Measurements from ENCODE around the gene PLEKHA6.

PLEKHA6 gene

GRCh38 chr1:204192589-204193352 is 167.0 kb downstream of the PLEKHA6 start:
- H4K8ac ChIP-seq (ENCODE audit: low read depth, low read length): no peak overlapping the region
- no peak overlapping the region for H2BK5ac ChIP-seq (ENCODE audit: low read depth, low read length, poor library complexity)
- no peaks in the 10 kb centered on the region for H3K36me3 ChIP-seq (ENCODE audit: control insufficient read depth in 1 of 2, insufficient read depth in 2 of 2, low read length in 2 of 2)
- no peak overlapping the region for H3K14ac ChIP-seq (ENCODE audit: low read length)
- peaks cover 9 to 12% of the 10 kb centered on the region in 2 experiments for H3K4me1 ChIP-seq (ENCODE audit: control insufficient read depth in 1 of 2, insufficient read depth in 2 of 2, low read length in 2 of 2)
- H2BK12ac ChIP-seq (ENCODE audit: low read length): no peak overlapping the region
- no peak overlapping the region for H3K4me2 ChIP-seq (ENCODE audit: low read length)
- no peak for DNase-seq
- no peak overlapping the region for H4K12ac ChIP-seq (ENCODE audit: low read depth, low read length)
- H3K79me2 ChIP-seq (ENCODE audit: control insufficient read depth, insufficient read depth, low read length, poor library complexity): no peaks in the 10 kb centered on the region
- no peak overlapping the region for H2BK120ac ChIP-seq (ENCODE audit: insufficient read depth, low read length, poor library complexity)
- H3K23ac ChIP-seq (ENCODE audit: low read length): no peak overlapping the region
- H3K9me3 ChIP-seq (ENCODE audit: insufficient read depth, low read depth, low read length): peaks cover 5% of the 10 kb centered on the region
- H3K18ac ChIP-seq (ENCODE audit: low read length): no peak overlapping the region
- H3K9ac ChIP-seq (ENCODE audit: low read length): no peak overlapping the region
- H2AFZ ChIP-seq (ENCODE audit: insufficient read depth, low read length, poor library complexity): no peak overlapping the region
- no peak overlapping the region for H3K4ac ChIP-seq (ENCODE audit: low read depth, low read length)
- no peak overlapping the region for H4K91ac ChIP-seq (ENCODE audit: low read depth, low read length)
- H3K4me3 ChIP-seq (ENCODE audit: low read depth, low read length): no peak overlapping the region
- H3K27me3 ChIP-seq (ENCODE audit: insufficient read depth, low read length): peaks cover 5% of the 10 kb centered on the region
- WGBS (ENCODE audit: extremely low coverage, insufficient coverage, insufficient read length): no CpG with 5 or more reads among the region's 3 CpGs
- peaks cover 5% of the 10 kb centered on the region for H3K79me1 ChIP-seq (ENCODE audit: low read length)
- no peak overlapping the region for H2AK5ac ChIP-seq (ENCODE audit: low read length)
- no peak overlapping the region for H3K27ac ChIP-seq (ENCODE audit: low read depth, low read length)

- H4K91ac ChIP-seq (ENCODE audit: low read depth, low read length): no peak overlapping the region
- H3K18ac ChIP-seq (ENCODE audit: low read length): no peak overlapping the region
- no peak overlapping the region for H2BK5ac ChIP-seq (ENCODE audit: low read depth, low read length, poor library complexity)
- peaks cover 9 to 12% of the 10 kb centered on the region in 2 experiments for H3K4me1 ChIP-seq (ENCODE audit: control insufficient read depth in 1 of 2, insufficient read depth in 2 of 2, low read length in 2 of 2)
- no peak overlapping the region for H2BK120ac ChIP-seq (ENCODE audit: insufficient read depth, low read length, poor library complexity)
- WGBS (ENCODE audit: extremely low coverage, insufficient coverage, insufficient read length): no CpG with 5 or more reads among the region's 2 CpGs
- peaks cover 5% of the 10 kb centered on the region for H3K27me3 ChIP-seq (ENCODE audit: insufficient read depth, low read length)
- peaks cover 5% of the 10 kb centered on the region for H3K79me1 ChIP-seq (ENCODE audit: low read length)
- no peaks in the 10 kb centered on the region for H3K79me2 ChIP-seq (ENCODE audit: control insufficient read depth, insufficient read depth, low read length, poor library complexity)
- no peak overlapping the region for H3K4ac ChIP-seq (ENCODE audit: low read depth, low read length)
- no peak for DNase-seq
- H3K23ac ChIP-seq (ENCODE audit: low read length): no peak overlapping the region
- H2AK5ac ChIP-seq (ENCODE audit: low read length): no peak overlapping the region
- H3K36me3 ChIP-seq (ENCODE audit: control insufficient read depth in 1 of 2, insufficient read depth in 2 of 2, low read length in 2 of 2): no peaks in the 10 kb centered on the region
- H4K8ac ChIP-seq (ENCODE audit: low read depth, low read length): no peak overlapping the region
- H3K9me3 ChIP-seq (ENCODE audit: insufficient read depth, low read depth, low read length): peaks cover 5% of the 10 kb centered on the region
- H2AFZ ChIP-seq (ENCODE audit: insufficient read depth, low read length, poor library complexity): no peak overlapping the region
- no peak overlapping the region for H3K14ac ChIP-seq (ENCODE audit: low read length)
- H3K4me2 ChIP-seq (ENCODE audit: low read length): no peak overlapping the region
- H2BK12ac ChIP-seq (ENCODE audit: low read length): no peak overlapping the region
- no peak overlapping the region for H4K12ac ChIP-seq (ENCODE audit: low read depth, low read length)
- no peak overlapping the region for H3K9ac ChIP-seq (ENCODE audit: low read length)
- H3K27ac ChIP-seq (ENCODE audit: low read depth, low read length): no peak overlapping the region
- no peak overlapping the region for H3K4me3 ChIP-seq (ENCODE audit: low read depth, low read length)
These were observed 167.7 kb downstream of the PLEKHA6 start for GRCh38 chr1:204192046-204192445.

DNA sequence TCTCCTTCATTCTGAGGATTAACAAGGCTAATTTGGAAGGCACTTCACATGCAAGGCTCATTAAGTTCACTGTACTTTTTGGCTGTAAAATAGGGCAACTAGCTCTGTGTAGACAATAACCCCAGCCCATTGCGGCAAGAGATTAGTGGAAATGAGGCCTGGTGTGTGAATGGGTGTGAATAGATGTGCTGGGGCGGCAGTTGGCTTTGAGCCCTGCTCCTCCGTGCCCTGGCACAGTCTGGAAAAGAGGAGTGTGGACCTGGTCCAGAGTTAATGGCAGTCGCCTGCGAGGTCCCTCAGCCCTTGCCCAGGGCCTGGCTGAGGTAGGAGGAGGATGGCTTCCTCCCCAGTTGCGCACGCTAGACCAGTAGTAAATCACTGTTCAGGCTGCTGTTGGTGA is 168.3 kb downstream of the PLEKHA6 start:
- H2BK120ac ChIP-seq (ENCODE audit: insufficient read depth, low read length, poor library complexity): no peak overlapping the region
- H3K9me3 ChIP-seq (ENCODE audit: insufficient read depth, low read depth, low read length): peaks cover 5% of the 10 kb centered on the region
- no peak overlapping the region for H3K4me3 ChIP-seq (ENCODE audit: low read depth, low read length)
- peaks cover 5% of the 10 kb centered on the region for H3K27me3 ChIP-seq (ENCODE audit: insufficient read depth, low read length)
- no peak overlapping the region for H3K23ac ChIP-seq (ENCODE audit: low read length)
- no peak for DNase-seq
- H2BK5ac ChIP-seq (ENCODE audit: low read depth, low read length, poor library complexity): no peak overlapping the region
- no peak overlapping the region for H3K14ac ChIP-seq (ENCODE audit: low read length)
- no peaks in the 10 kb centered on the region for H3K36me3 ChIP-seq (ENCODE audit: control insufficient read depth in 1 of 2, insufficient read depth in 2 of 2, low read length in 2 of 2)
- H4K91ac ChIP-seq (ENCODE audit: low read depth, low read length): no peak overlapping the region
- H3K79me1 ChIP-seq (ENCODE audit: low read length): no peaks in the 10 kb centered on the region
- H3K18ac ChIP-seq (ENCODE audit: low read length): no peak overlapping the region
- no peak overlapping the region for H2BK12ac ChIP-seq (ENCODE audit: low read length)
- peaks cover 4 to 7% of the 10 kb centered on the region in 2 experiments for H3K4me1 ChIP-seq (ENCODE audit: control insufficient read depth in 1 of 2, insufficient read depth in 2 of 2, low read length in 2 of 2)
- no CpG with 5 or more reads among the region's 7 CpGs for WGBS (ENCODE audit: extremely low coverage, insufficient coverage, insufficient read length)
- no peak overlapping the region for H3K4ac ChIP-seq (ENCODE audit: low read depth, low read length)
- no peak overlapping the region for H3K4me2 ChIP-seq (ENCODE audit: low read length)
- H3K9ac ChIP-seq (ENCODE audit: low read length): no peak overlapping the region
- no peaks in the 10 kb centered on the region for H3K79me2 ChIP-seq (ENCODE audit: control insufficient read depth, insufficient read depth, low read length, poor library complexity)
- H3K27ac ChIP-seq (ENCODE audit: low read depth, low read length): no peak overlapping the region
- H2AFZ ChIP-seq (ENCODE audit: insufficient read depth, low read length, poor library complexity): no peak overlapping the region
- H2AK5ac ChIP-seq (ENCODE audit: low read length): no peak overlapping the region
- H4K8ac ChIP-seq (ENCODE audit: low read depth, low read length): no peak overlapping the region
- no peak overlapping the region for H4K12ac ChIP-seq (ENCODE audit: low read depth, low read length)

DNA sequence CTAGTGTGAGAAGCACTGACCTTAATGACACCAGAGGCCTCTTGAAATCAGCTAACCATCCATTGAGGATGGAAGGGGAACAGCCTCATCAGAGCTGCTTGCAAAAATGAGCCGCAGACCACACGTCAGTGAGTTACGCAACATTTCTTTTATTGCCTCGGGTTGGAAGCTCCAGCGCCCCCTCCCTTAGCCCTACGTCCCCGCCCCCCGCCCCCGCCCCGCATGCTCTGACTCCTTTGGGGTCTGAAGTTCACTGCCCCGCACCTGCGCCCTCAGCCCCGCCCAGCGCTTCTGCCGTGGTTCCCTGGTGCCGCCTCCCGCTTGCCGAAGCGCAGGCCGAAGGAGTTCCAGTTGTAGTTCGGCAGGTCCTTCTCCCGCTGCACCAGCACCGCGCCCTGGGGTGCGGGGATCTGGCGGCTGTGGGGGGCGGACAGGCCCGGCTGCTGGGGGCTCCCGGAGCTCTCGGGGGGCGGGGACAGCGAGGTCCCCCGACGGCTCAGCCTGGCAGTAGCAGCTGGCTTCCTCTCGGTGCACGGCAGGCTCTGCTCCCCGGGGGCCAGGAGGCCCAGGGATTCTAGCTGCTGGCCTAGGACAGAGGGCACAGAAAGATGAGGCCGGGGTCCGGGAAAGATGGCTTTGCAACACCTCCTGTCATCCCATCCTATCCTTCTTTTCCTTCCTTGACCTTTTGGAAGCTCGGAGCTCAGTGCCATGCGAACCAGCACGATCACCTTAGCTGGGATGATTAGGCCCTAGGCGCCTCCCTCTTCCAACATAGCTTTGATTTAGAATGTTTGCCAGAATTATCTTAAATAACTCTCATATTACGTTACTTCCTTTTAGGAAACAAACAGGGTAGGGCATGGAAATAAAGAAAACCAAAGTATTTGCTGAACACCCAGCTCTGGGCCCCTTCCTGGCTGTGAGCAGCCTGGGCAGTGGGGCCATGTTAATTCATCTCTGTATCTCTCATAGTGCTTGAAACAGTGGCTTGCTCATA is 169.2 kb downstream of the PLEKHA6 start:
- H2BK5ac ChIP-seq (ENCODE audit: low read depth, low read length, poor library complexity): no peak overlapping the region
- WGBS (ENCODE audit: extremely low coverage, insufficient coverage, insufficient read length): no CpG with 5 or more reads among the region's 44 CpGs
- no peak overlapping the region for H2AK5ac ChIP-seq (ENCODE audit: low read length)
- no peak overlapping the region for H3K4ac ChIP-seq (ENCODE audit: low read depth, low read length)
- peaks cover 5% of the 10 kb centered on the region for H3K9me3 ChIP-seq (ENCODE audit: insufficient read depth, low read depth, low read length)
- H3K14ac ChIP-seq (ENCODE audit: low read length): no peak overlapping the region
- no peak overlapping the region for H2BK12ac ChIP-seq (ENCODE audit: low read length)
- no peaks in the 10 kb centered on the region for H3K4me1 ChIP-seq (ENCODE audit: control insufficient read depth in 1 of 2, insufficient read depth in 2 of 2, low read length in 2 of 2)
- H3K4me3 ChIP-seq (ENCODE audit: low read depth, low read length): no peak overlapping the region
- H3K23ac ChIP-seq (ENCODE audit: low read length): no peak overlapping the region
- no peaks in the 10 kb centered on the region for H3K79me2 ChIP-seq (ENCODE audit: control insufficient read depth, insufficient read depth, low read length, poor library complexity)
- H3K36me3 ChIP-seq (ENCODE audit: control insufficient read depth in 1 of 2, insufficient read depth in 2 of 2, low read length in 2 of 2): no peaks in the 10 kb centered on the region
- H4K8ac ChIP-seq (ENCODE audit: low read depth, low read length): no peak overlapping the region
- no peak overlapping the region for H3K9ac ChIP-seq (ENCODE audit: low read length)
- no peak overlapping the region for H4K12ac ChIP-seq (ENCODE audit: low read depth, low read length)
- DNase-seq: peak; percentile 10 to 25
- no peaks in the 10 kb centered on the region for H3K79me1 ChIP-seq (ENCODE audit: low read length)
- H3K18ac ChIP-seq (ENCODE audit: low read length): no peak overlapping the region
- H3K4me2 ChIP-seq (ENCODE audit: low read length): peak overlapping the region; percentile 41
- no peak overlapping the region for H2BK120ac ChIP-seq (ENCODE audit: insufficient read depth, low read length, poor library complexity)
- H2AFZ ChIP-seq (ENCODE audit: insufficient read depth, low read length, poor library complexity): no peak overlapping the region
- H3K27ac ChIP-seq (ENCODE audit: low read depth, low read length): no peak overlapping the region
- H3K27me3 ChIP-seq (ENCODE audit: insufficient read depth, low read length): peaks cover 5% of the 10 kb centered on the region
- no peak overlapping the region for H4K91ac ChIP-seq (ENCODE audit: low read depth, low read length)

Measured in trophoblast cell (in vitro differentiated cells and primary cell).